C4-2B (cell line): ENCODE measurements around the gene ACSL4.

Experiments used
- CTCF ChIP-seq: fragments of 450-650 bp; conservative IDR thresholded peaks from 2 replicates; pipeline ENCODE4 v1.5.1; 2017; ENCODE audit warnings: mild to moderate bottlenecking
- ZFX ChIP-seq: fragments of 450-650 bp; IDR thresholded peaks from 2 replicates; pipeline ENCODE4 v1.6.1; 2017

GRCh38 chrX:109707720-109708119 lies 25.3 kb downstream of the ACSL4 start:
- TF ChIP-seq CTCF, result no peak
- TF ChIP-seq ZFX, result no peak
